ENCODE results near the gene TOR4A. TPM values are rescaled to one million over a fixed set of nuclear protein-coding genes. Genes with fewer than 3 reads are reported as not detected.

Gene TOR4A
- total and polyA plus RNA-seq, 9 of the 15 experiments (the other 6 are each of a cell fraction or from before 2014, with no cell fraction given), result 3.9 to 49.2 (median 8.8) TPM

DNA sequence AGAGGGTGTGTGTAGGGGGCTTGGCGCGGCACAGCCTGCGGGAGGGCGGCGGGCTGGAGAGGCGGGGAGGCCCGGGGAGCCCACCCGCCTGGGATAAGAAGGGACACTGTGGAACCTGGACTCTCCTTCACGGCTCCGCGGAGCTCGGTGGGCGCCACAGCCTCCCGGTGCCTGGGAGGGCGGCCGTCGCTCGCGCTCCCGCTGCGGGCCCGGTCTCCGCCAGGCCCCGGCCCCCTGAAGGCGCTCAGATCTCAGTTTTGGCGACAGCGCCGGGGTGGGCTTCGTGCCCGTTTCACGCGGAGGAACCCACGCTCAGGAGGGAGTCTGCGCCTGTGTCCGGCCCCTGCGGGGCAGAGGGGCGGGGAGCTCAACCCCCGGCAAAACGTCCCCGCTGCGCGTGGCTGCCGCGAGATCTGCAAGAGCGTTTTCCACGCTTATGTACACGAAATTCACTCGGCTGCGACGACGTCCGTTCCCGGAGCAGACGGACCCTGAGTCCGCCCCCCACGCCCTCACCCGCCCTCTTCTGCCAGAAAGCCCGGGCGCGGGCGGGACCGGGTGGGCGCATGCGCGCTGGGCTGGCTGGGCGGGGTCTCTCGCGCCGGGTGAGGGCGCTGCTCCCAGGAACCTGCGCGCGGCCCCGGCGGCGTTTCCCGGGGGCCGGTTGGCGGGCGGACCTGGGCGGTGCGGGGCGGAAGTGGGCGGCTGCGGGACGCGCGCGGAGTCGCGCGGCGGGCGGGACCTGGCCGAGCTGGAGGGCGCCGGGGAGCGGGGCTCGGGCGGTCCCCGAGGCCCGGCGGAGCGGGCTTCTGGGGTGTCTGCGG, 22.7 kb upstream of the TOR4A start, which contains the start of gene NELFB (continued):
- TF ChIP-seq ZNF592 (IDR thresholded peaks at IDR 0.05), result 0 out of 2 replicates have a peak, but pooled peaks have one; percentile 52
- TF ChIP-seq ZNF197 (CRISPR knock-in tag; IDR thresholded peaks at IDR 0.05; ENCODE audit: low read depth), result no peak
- TF ChIP-seq ZNF384 (IDR thresholded peaks at IDR 0.05; ENCODE audit: low read depth, low read length), result peak; percentile 6; the same call in 1 of the 2 replicates
- TF ChIP-seq CREM (IDR thresholded peaks at IDR 0.05; ENCODE audit: low read depth), result peak; percentile 67
- TF ChIP-seq ELF2 (CRISPR knock-in tag; IDR thresholded peaks at IDR 0.05), result peak; percentile 91; the same call in 1 of the 2 replicates
- TF ChIP-seq SMAD4 (CRISPR knock-in tag; conservative IDR thresholded peaks at IDR 0.05), result peak; percentile 81
- TF ChIP-seq ZNF212 (CRISPR knock-in tag; IDR thresholded peaks at IDR 0.05), result no peak
- peak; percentile 23; the same call in 1 of the 2 replicates for TF ChIP-seq ZNF263 (CRISPR knock-in tag; IDR thresholded peaks at IDR 0.05; ENCODE audit: borderline replicate concordance)
- TF ChIP-seq POLR2AphosphoS5 (IDR thresholded peaks at IDR 0.05; ENCODE audit: control insufficient read depth, insufficient read depth, low read depth, low read length), result peak; percentile 22; the same call in 1 of the 2 replicates
- no peak for TF ChIP-seq GABPB2 (CRISPR knock-in tag; conservative IDR thresholded peaks at IDR 0.05)
- TF ChIP-seq POLR2AphosphoS2 (IDR thresholded peaks at IDR 0.05; ENCODE audit: low read length), result peak; percentile 53; the same call in 1 of the 2 replicates
- TF ChIP-seq FOXK2 (conservative IDR thresholded peaks at IDR 0.05 in 1 of 2, IDR thresholded peaks at IDR 0.05 in 1 of 2; ENCODE audit: low read depth in 2 of 2), result no peak
- TF ChIP-seq PHB (CRISPR knock-in tag; IDR thresholded peaks at IDR 0.05), result 0 out of 2 replicates have a peak, but pooled peaks have one; percentile 84
- TF ChIP-seq CHD2 (IDR thresholded peaks at IDR 0.05; ENCODE audit: low read depth, low read length), result peak; percentile 43
- TF ChIP-seq SUPT5H (IDR thresholded peaks at IDR 0.05), result peak; percentile 86
- TF ChIP-seq ZFX (CRISPR knock-in tag; IDR thresholded peaks at IDR 0.05), result peak; percentile 49; the same call in 1 of the 2 replicates
- TF ChIP-seq TEAD2 (tag; IDR thresholded peaks at IDR 0.05), result no peak
- peak; percentile 93 for TF ChIP-seq KDM5B (IDR thresholded peaks at IDR 0.05; ENCODE audit: insufficient replicate concordance, low read depth, low read length)
- TF ChIP-seq CTCF (IDR thresholded peaks at IDR 0.05 in 2 of 3, conservative IDR thresholded peaks at IDR 0.05 in 1 of 3; ENCODE audit: insufficient read depth in 2 of 3, low read depth in 1 of 3, low read length in 3 of 3), result 0 out of 6 replicates have a peak, but pooled peaks of 1 of the 3 experiments have one; percentile 7
- 0 out of 2 replicates have a peak, but pooled peaks have one; percentile 29 for TF ChIP-seq TFAP4 (CRISPR knock-in tag; IDR thresholded peaks at IDR 0.05; ENCODE audit: borderline replicate concordance)
- TF ChIP-seq CBX1 (IDR thresholded peaks at IDR 0.05; ENCODE audit: low read depth), result peak; percentile 83
